HEK293T (cell line): ENCODE results near the gene GP9.

Experiments used
- ARNT ChIP-seq: fragments of 450-650 bp; IDR thresholded peaks from 2 replicates; pipeline ENCODE4 v1.6.1; 2017; ENCODE audit warnings: mild to moderate bottlenecking
- BHLHE40 ChIP-seq: fragments of 450-650 bp; IDR thresholded peaks from 2 replicates; pipeline ENCODE4 v1.6.1; 2016; ENCODE audit warnings: mild to moderate bottlenecking, moderate library complexity, borderline replicate concordance
- FOXA1 ChIP-seq: fragments of 450-650 bp; IDR thresholded peaks from 2 replicates; pipeline ENCODE4 v1.6.1; 2016; ENCODE audit warnings: mild to moderate bottlenecking
- FOXK2 ChIP-seq: fragments of 450-650 bp; IDR thresholded peaks from 2 replicates; pipeline ENCODE4 v1.6.1; 2016; ENCODE audit warnings: mild to moderate bottlenecking
- FOXM1 ChIP-seq: fragments of 450-650 bp; IDR thresholded peaks from 2 replicates; pipeline ENCODE4 v1.6.1; 2017; ENCODE audit warnings: mild to moderate bottlenecking, borderline replicate concordance
- HDGF ChIP-seq: fragments of 450-650 bp; IDR thresholded peaks from 2 replicates; pipeline ENCODE4 v1.6.1; 2017; ENCODE audit warnings: antibody characterized with exemption, borderline replicate concordance
- L3MBTL2 ChIP-seq: fragments of 450-650 bp; conservative IDR thresholded peaks from 2 replicates; pipeline ENCODE4 v1.6.1; 2016; ENCODE audit warnings: mild to moderate bottlenecking
- NFRKB ChIP-seq: fragments of 450-650 bp; IDR thresholded peaks from 2 replicates; pipeline ENCODE4 v1.6.1; 2016; ENCODE audit warnings: mild to moderate bottlenecking, moderate library complexity
- SP1 ChIP-seq: fragments of 450-650 bp; IDR thresholded peaks from 2 replicates; pipeline ENCODE4 v1.6.1; 2017
- SUZ12 ChIP-seq: fragments of 450-650 bp; IDR thresholded peaks from 2 replicates; pipeline ENCODE4 v1.6.1; 2016; ENCODE audit warnings: mild to moderate bottlenecking
- TARDBP ChIP-seq: fragments of 450-650 bp; IDR thresholded peaks from 2 replicates; pipeline ENCODE4 v1.6.1; 2016
- ZNF384 ChIP-seq: fragments of 450-650 bp; IDR thresholded peaks from 2 replicates; pipeline ENCODE4 v1.6.1; 2016
- TF ChIP-seq, protein P1 (sequence below): fragments of 450-650 bp; IDR thresholded peaks from 2 replicates; pipeline ENCODE4 v1.6.1; 2016

GRCh38 chr3:129022114-129023007 lies 38.2 kb upstream of the GP9 start:
- TF ChIP-seq L3MBTL2 (no peak), HDGF (no peak), BHLHE40 (no peak), TARDBP (no peak), FOXK2 (no peak), SP1 (no peak), ZNF384 (no peak), SUZ12 (no peak), NFRKB (no peak), ARNT (no peak), FOXA1 (no peak), FOXM1 (no peak)
- TF ChIP-seq, protein P1, sequence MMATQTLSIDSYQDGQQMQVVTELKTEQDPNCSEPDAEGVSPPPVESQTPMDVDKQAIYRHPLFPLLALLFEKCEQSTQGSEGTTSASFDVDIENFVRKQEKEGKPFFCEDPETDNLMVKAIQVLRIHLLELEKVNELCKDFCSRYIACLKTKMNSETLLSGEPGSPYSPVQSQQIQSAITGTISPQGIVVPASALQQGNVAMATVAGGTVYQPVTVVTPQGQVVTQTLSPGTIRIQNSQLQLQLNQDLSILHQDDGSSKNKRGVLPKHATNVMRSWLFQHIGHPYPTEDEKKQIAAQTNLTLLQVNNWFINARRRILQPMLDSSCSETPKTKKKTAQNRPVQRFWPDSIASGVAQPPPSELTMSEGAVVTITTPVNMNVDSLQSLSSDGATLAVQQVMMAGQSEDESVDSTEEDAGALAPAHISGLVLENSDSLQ = no peak
